ENCODE results near the gene JARID2. TPM values are rescaled to one million over a fixed set of nuclear protein-coding genes. Genes with fewer than 3 reads are reported as not detected.

The JARID2 gene
- total and polyA plus RNA-seq, 2 of the 4 experiments (the other 2 are of a cell fraction) = 9.6 to 12.9 TPM

GRCh38 chr6:15326067-15326614 lies 80.3 kb downstream of the JARID2 start:
- Histone ChIP-seq H2BK120ac (ENCODE audit: low read depth, low read length) (no peak overlapping the region), H2BK5ac (ENCODE audit: low read depth, low read length, poor library complexity, severe bottlenecking) (no peak overlapping the region), H3K14ac (replicated peaks; ENCODE audit: low read depth, low read length) (no peak overlapping the region), H3K18ac (ENCODE audit: low read depth, low read length) (no peak overlapping the region), H2AK5ac (ENCODE audit: low read depth, low read length) (no peak overlapping the region), H3K56ac (ENCODE audit: extremely low read depth, insufficient read depth, low read length) (no peak overlapping the region), H4K5ac (ENCODE audit: low read depth, low read length) (no peak overlapping the region), H3K9me1 (ENCODE audit: insufficient read depth, low read length) (peaks cover 21% of the 10 kb centered on the region), H3K4me2 (ENCODE audit: low read depth, low read length) (no peak overlapping the region), H4K8ac (ENCODE audit: low read depth in 2 of 2, low read length in 2 of 2) (no peak overlapping the region), H3K9ac (ENCODE audit: low read depth, low read length) (no peak overlapping the region), H3K9me3 (ENCODE audit: control insufficient read depth, insufficient read depth, low read length) (no peaks in the 10 kb centered on the region), H2AK9ac (replicated peaks; ENCODE audit: low read depth, low read length, poor library complexity) (no peak overlapping the region), H4K91ac (ENCODE audit: insufficient read depth, low read depth, low read length) (no peak overlapping the region), H4K20me1 (ENCODE audit: insufficient read depth, low read length) (peaks cover 89% of the 10 kb centered on the region), H3K36me3 (ENCODE audit: control insufficient read depth, insufficient read depth, low read length) (no peaks in the 10 kb centered on the region), H3K4ac (ENCODE audit: low read depth, low read length) (no peak overlapping the region), H2BK20ac (ENCODE audit: low read depth, low read length) (no peak overlapping the region), H3K4me1 (ENCODE audit: control insufficient read depth, insufficient read depth, low read length) (peaks cover 25% of the 10 kb centered on the region), H2AFZ (replicated peaks; ENCODE audit: low read length, poor library complexity) (no peak overlapping the region), H3K27me3 (ENCODE audit: control insufficient read depth, insufficient read depth, low read length) (no peaks in the 10 kb centered on the region), H3K4me3 (ENCODE audit: insufficient read depth, low read depth, low read length) (no peak overlapping the region), H3K23ac (ENCODE audit: low read depth, low read length) (no peak overlapping the region), H2BK15ac (ENCODE audit: low read depth, low read length) (no peak overlapping the region), H3K27ac (ENCODE audit: insufficient read depth, low read length) (no peak overlapping the region), H3K79me1 (ENCODE audit: low read depth in 1 of 2, low read length in 2 of 2) (peaks cover 54 to 80% of the 10 kb centered on the region in 2 experiments)
- TF ChIP-seq RAD21 (IDR thresholded peaks at IDR 0.05; ENCODE audit: low read length) = no peak
- TF ChIP-seq USF2 (IDR thresholded peaks at IDR 0.05; ENCODE audit: low read depth, low read length) = no peak
- TF ChIP-seq BHLHE40 (IDR thresholded peaks at IDR 0.05; ENCODE audit: low read depth, low read length) = no peak
- TF ChIP-seq NFE2L2 (IDR thresholded peaks at IDR 0.05; ENCODE audit: low read depth, low read length) = no peak
- no peak for TF ChIP-seq MXI1 (IDR thresholded peaks at IDR 0.05; ENCODE audit: borderline replicate concordance, low read depth, low read length)
- TF ChIP-seq FOS (IDR thresholded peaks at IDR 0.05; ENCODE audit: low read depth, low read length) = no peak
- no peak for TF ChIP-seq MAZ (IDR thresholded peaks at IDR 0.05; ENCODE audit: borderline replicate concordance, low read depth, low read length)
- WGBS, 2 experiments (ENCODE audit: extremely low coverage in 2 of 2, insufficient read length in 1 of 2) = no CpG with 5 or more reads among the region's 6 CpGs
- BruUV-seq (replicated peaks) = no TSS peak
- POLR2A ChIA-PET (ENCODE audit: unreplicated experiment) = no interaction called here
- no peak for DNase-seq
- CTCF ChIA-PET = interaction anchor here (0.9 kb wide), 1 partner anchor 21 kb away, joined by 3 read pairs; no protein-coding TSS in a partner anchor
- no peak for ATAC-seq (ENCODE audit: low read depth)
- dilution Hi-C loops (cut with HindIII; ENCODE audit: low sequenced_read_pairs, unreplicated experiment) (no loop called here), in situ Hi-C loops (cut with MboI; ENCODE audit: low sequenced_read_pairs) (no loop called here), intact Hi-C loops (cut with micrococcal nuclease) (no loop called here)
